ENCODE data around the gene SWT1. TPM values are rescaled to one million over a fixed set of nuclear protein-coding genes. Genes with fewer than 3 reads are reported as not detected.

The SWT1 gene
- total and polyA plus RNA-seq, 2 of the 13 experiments (the other 11 are each of a cell fraction or from before 2014, with no cell fraction given) = 1.7 to 2.5 TPM

GRCh38 chr1:185316163-185317033, 159.4 kb downstream of the SWT1 start (continued):
- TF ChIP-seq KLF13 (CRISPR knock-in tag; IDR thresholded peaks at IDR 0.05) = no peak
- TF ChIP-seq, protein P1, sequence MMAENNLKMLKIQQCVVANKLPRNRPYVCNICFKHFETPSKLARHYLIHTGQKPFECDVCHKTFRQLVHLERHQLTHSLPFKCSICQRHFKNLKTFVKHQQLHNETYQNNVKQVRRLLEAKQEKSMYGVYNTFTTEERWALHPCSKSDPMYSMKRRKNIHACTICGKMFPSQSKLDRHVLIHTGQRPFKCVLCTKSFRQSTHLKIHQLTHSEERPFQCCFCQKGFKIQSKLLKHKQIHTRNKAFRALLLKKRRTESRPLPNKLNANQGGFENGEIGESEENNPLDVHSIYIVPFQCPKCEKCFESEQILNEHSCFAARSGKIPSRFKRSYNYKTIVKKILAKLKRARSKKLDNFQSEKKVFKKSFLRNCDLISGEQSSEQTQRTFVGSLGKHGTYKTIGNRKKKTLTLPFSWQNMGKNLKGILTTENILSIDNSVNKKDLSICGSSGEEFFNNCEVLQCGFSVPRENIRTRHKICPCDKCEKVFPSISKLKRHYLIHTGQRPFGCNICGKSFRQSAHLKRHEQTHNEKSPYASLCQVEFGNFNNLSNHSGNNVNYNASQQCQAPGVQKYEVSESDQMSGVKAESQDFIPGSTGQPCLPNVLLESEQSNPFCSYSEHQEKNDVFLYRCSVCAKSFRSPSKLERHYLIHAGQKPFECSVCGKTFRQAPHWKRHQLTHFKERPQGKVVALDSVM (CRISPR knock-in tag; IDR thresholded peaks at IDR 0.05) = no peak
- no peak for TF ChIP-seq ZNF350 (CRISPR knock-in tag; IDR thresholded peaks at IDR 0.05; ENCODE audit: borderline replicate concordance, low read depth)
- peak; percentile 57 for TF ChIP-seq HNRNPLL (IDR thresholded peaks at IDR 0.05; ENCODE audit: low read depth, low read length, poor library complexity, severe bottlenecking)
- TF ChIP-seq EEA1 (CRISPR knock-in tag; IDR thresholded peaks at IDR 0.05; ENCODE audit: borderline replicate concordance) = peak; percentile 76; the same call in 1 of the 2 replicates
- no peak for TF ChIP-seq ZBTB20 (CRISPR knock-in tag; IDR thresholded peaks at IDR 0.05; ENCODE audit: borderline replicate concordance, low read depth)
- no peak for TF ChIP-seq ZNF83 (CRISPR knock-in tag; IDR thresholded peaks at IDR 0.05; ENCODE audit: borderline replicate concordance)
- no peak for TF ChIP-seq TOE1 (CRISPR knock-in tag; IDR thresholded peaks at IDR 0.05)
- TF ChIP-seq FOXP1 (IDR thresholded peaks at IDR 0.05) = no peak
- no peak for TF ChIP-seq FOXP1 (CRISPR knock-in tag; IDR thresholded peaks at IDR 0.05)
- TF ChIP-seq NFYC (CRISPR knock-in tag; IDR thresholded peaks at IDR 0.05) = peak; percentile 85
- TF ChIP-seq HHEX (CRISPR knock-in tag; IDR thresholded peaks at IDR 0.05) = no peak
- no peak; the same call in 1 of the 2 replicates for TF ChIP-seq ZNF558 (CRISPR knock-in tag; IDR thresholded peaks at IDR 0.05; ENCODE audit: borderline replicate concordance)
- 0 out of 2 replicates have a peak, but pooled peaks have one; percentile 4 for TF ChIP-seq KAT7 (CRISPR knock-in tag; IDR thresholded peaks at IDR 0.05; ENCODE audit: borderline replicate concordance)
- 0 out of 2 replicates have a peak, but pooled peaks have one; percentile 9 for TF ChIP-seq KLF12 (CRISPR knock-in tag; IDR thresholded peaks at IDR 0.05; ENCODE audit: borderline replicate concordance)
- 0 out of 2 replicates have a peak, but pooled peaks have one; percentile 12 for TF ChIP-seq RFXAP (CRISPR knock-in tag; IDR thresholded peaks at IDR 0.05; ENCODE audit: borderline replicate concordance)
- TF ChIP-seq MAZ (IDR thresholded peaks at IDR 0.05; ENCODE audit: borderline replicate concordance, low read depth, low read length) = peak; percentile 84; the same call in 1 of the 2 replicates
- TF ChIP-seq MAZ (CRISPR knock-in tag; IDR thresholded peaks at IDR 0.05; ENCODE audit: low read depth) = no peak
- no peak for TF ChIP-seq ZNF703 (CRISPR knock-in tag; IDR thresholded peaks at IDR 0.05; ENCODE audit: borderline replicate concordance)
- TF ChIP-seq ZNF660 (CRISPR knock-in tag; IDR thresholded peaks at IDR 0.05; ENCODE audit: borderline replicate concordance, low read depth) = no peak
- TF ChIP-seq SAFB2 (CRISPR knock-in tag; IDR thresholded peaks at IDR 0.05; ENCODE audit: borderline replicate concordance, low read depth) = 0 out of 2 replicates have a peak, but pooled peaks have one; percentile 9
- TF ChIP-seq, protein P2, sequence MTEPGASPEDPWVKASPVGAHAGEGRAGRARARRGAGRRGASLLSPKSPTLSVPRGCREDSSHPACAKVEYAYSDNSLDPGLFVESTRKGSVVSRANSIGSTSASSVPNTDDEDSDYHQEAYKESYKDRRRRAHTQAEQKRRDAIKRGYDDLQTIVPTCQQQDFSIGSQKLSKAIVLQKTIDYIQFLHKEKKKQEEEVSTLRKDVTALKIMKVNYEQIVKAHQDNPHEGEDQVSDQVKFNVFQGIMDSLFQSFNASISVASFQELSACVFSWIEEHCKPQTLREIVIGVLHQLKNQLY (CRISPR knock-in tag; IDR thresholded peaks at IDR 0.05) = no peak
- peak; percentile 63; the same call in 1 of the 2 replicates for TF ChIP-seq ZBTB46 (CRISPR knock-in tag; IDR thresholded peaks at IDR 0.05; ENCODE audit: borderline replicate concordance)
- 0 out of 2 replicates have a peak, but pooled peaks have one; percentile 22 for TF ChIP-seq ZNF263 (CRISPR knock-in tag; IDR thresholded peaks at IDR 0.05)
- 0 out of 2 replicates have a peak, but pooled peaks have one; percentile 60 for TF ChIP-seq ZNF333 (CRISPR knock-in tag; IDR thresholded peaks at IDR 0.05; ENCODE audit: borderline replicate concordance)
- TF ChIP-seq ZNF670 (CRISPR knock-in tag; IDR thresholded peaks at IDR 0.05; ENCODE audit: borderline replicate concordance) = 0 out of 2 replicates have a peak, but pooled peaks have one; percentile 17

Data from HepG2 (cell line).